T-helper 1 cell treated with Interleukin-12 subunit alpha and Interleukin-12 subunit beta and Interleukin-4 antibody, amounts not matched to agents 30 ng/mL and 1 ng/mL, for 36 hours (primary cell): ENCODE measurements around the gene TANGO2. TPM values are rescaled to one million over a fixed set of nuclear protein-coding genes. Genes with fewer than 3 reads are reported as not detected.

Source experiments
- intact Hi-C: fragments of 100-400 bp; cut with micrococcal nuclease; formaldehyde crosslinking; loops from one replicate; pipeline ENCODE4 v1.15.1; 2024
- total RNA-seq: library from RNA; stranded (reverse); gene quantifications from 2 replicates; pipeline ENCODE4 v1.2.3, GENCODE V29; 2022

Gene TANGO2
- total RNA-seq, 1 donor from 2014 or later: 48.7 TPM

DNA sequence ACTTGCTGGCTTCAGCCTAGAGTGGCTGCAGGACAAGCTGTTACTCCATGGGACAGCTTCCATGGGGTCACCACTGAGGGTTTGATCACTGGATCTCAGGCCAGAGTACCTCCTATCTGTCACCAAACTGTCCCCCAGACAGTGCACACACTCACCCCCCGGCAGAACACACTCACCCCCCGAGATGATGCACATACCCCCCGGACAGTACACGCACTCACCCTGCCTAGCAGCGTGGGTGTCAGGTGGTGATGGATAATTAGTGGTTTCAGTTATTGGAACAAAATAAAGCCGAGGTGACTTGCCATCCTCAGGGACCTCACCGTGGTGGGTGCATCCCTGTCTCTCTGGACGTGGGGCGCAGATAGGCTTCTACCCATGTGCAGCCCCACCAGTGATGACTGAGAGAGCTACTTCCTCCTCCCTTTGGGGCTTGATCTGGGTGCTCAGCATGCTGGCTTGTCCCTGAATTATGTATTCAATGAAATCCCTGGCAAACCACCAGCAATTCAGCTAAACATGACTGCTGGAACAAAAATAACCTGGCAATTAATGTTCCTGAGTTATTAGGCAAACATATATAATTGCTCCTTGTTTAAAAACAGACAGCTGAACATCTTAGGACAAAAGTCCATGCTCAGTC is 18.9 kb downstream of the TANGO2 start:
- intact Hi-C loops: no loop called here

DNA sequence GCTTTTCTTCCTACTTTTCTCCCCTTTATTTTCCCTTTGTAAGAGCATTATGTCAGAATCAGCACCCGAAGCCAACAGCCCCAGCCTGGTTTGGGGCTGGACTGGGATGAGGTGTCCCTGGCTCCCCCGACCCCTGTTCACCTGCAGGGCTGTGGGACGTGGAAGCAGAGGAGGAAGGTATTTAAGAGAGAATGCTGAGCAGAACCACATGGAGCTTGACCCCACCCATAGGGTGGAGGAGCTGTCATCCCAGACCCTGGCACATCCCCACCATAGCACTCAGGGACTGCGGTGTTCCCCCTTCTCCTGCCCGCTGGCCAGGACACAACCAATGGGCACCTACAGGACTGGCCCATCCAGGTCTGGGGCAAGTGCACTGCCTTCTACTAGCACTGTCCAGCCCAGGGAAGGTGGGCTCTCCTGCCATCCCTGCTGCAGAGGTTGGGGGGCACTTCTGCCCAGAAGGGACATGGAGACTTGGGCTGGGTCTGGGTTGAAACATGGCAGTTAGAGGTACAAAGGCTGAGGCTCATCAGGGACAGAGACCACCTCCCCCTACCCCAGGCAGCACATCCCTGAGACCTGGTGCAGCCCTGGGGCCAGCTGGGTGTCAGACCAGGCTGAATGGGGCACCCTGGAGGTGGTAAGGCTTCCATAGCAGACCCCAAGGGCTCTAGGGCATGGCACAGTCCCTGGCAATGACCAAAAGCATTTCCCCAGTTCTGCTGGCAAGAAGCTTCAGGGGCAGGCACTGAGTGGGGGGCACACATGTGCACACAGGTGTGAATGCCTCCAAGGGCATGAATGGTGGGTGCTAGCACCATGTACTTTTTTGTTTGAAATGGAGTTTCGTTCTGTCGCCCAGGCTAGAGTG is 19.7 kb downstream of the TANGO2 start:
- intact Hi-C loops: no loop called here

DNA sequence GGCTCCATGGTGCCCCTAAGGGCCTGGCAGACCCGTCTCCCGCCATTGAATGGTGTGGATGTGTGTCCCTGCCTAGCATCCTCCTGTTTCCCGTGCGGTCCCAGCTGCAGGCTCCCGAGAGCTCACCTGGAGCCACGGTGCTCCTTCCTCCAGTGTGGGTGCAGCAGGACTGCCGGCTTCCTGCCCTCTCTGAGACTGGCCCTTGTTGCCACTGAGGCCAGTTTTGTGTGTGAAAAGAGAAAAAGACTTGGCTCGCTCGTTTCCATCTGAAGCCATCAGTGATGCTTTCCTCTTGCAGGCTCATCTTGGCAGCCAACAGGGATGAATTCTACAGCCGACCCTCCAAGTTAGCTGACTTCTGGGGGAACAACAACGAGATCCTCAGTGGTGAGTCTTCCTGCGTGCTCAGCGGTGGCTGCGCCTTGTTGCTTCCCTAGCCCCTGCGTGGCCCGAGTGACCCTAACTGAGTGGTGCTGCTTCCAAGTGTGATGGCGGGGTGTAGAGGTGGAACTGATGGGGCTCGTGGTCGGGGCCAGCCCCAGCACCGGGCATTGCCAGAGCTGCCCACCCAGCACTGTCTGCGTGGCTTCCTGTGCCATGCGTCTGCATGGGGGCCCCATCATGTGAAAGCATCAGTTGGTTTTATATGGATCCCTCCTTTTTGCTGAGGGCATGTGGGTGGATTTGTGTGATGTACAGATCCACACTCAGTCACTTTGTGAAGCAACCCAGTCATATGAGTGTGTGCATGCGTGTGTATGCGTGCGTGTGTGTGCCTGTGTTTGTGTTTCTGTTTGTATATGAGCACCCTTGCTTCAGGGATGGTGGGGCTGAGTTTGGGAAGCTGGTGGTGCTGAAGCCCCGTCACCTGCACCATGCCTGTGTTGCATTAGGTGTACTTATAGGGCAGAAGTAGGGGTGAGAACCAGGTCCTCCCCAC is 22.4 kb downstream of the TANGO2 start:
- intact Hi-C loops: no loop called here

DNA sequence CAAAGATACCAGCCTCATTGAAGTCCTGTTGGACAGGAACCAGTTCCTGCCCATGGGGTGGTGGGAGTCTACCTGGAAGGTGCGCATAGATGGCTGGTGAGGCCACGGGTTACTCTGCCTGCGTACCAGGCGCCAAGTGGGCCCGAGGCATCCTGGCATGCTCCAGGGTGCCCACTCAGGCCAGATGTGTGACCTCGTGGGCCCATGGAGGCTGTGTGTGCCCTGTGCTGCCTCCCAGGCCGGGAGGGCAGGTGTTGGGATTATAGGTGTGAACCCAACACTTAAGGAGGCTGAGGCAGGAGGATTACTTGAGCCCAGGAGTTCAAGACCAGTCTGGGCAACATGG is 23.1 kb downstream of the TANGO2 start:
- intact Hi-C loops: no loop called here

DNA sequence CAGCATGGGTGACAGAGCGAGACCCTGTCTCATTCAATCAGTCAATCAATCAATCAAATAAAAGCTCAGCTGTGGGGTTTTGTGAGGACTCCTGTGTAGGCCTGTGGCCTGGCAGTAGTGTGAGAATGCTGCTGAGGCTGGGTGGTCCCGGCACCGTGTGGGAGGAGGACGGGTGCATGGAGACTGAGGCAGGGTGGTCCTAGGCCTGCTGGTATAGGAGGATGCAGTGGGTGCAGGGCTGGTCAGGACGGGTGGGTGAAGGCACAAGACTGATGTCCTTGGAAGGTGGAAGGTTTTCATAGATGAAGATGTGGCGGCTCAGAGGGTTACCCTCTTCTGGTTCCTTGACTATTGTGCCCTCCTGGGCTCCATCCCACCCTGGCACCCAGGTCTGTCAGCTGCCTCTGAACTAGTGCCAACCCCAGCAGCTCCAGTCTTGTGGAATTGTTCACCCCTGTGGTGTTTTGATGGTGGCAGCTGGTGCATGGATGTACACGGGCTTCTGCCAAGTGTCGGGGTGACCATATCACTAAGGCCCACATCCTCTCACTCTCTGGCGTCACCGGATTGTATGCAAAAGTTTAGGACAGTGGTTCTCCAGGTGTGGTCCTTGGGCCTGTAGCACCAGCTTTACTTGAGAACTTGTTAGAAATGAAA is 23.7 kb downstream of the TANGO2 start:
- intact Hi-C loops: no loop called here

DNA sequence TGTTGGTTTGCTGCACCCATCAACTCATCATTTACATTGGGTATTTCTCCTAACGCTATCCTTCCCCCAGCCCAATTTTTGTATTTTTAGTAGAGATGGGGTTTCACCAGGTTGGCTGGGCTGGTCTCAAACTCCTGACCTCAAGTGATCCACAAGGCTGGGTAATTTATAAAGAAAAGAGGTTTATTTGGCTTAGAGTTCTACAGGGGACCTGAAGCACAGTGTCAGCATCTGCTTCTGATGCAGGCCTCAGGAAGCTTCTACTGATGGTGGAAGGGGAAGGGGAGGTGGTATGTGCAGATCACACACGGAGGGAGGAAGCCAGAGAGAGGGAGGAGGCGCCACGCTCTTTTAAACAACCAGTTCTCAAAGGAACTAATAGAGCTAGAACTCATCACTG is 25.8 kb downstream of the TANGO2 start:
- intact Hi-C loops: no loop called here

DNA sequence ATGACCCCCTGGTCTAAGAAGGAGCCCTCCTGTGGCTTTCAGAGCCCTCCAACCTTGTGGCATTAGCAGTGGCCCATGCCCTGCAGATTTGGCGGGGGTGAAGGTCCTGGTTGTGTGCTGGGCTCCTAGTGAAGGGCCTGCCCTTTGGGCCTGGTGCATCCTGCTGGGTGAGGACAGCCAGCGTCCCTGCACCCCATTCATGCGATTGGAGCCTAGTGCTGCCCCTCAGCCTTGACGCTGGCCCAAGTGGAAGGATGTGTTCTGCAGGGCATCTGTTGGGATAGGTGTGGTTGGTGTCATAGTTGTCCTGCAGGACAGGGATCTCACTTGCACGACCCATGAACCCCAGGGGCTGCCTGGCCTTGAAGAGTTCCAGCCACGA is 31.0 kb downstream of the TANGO2 start:
- intact Hi-C loops: no loop called here

DNA sequence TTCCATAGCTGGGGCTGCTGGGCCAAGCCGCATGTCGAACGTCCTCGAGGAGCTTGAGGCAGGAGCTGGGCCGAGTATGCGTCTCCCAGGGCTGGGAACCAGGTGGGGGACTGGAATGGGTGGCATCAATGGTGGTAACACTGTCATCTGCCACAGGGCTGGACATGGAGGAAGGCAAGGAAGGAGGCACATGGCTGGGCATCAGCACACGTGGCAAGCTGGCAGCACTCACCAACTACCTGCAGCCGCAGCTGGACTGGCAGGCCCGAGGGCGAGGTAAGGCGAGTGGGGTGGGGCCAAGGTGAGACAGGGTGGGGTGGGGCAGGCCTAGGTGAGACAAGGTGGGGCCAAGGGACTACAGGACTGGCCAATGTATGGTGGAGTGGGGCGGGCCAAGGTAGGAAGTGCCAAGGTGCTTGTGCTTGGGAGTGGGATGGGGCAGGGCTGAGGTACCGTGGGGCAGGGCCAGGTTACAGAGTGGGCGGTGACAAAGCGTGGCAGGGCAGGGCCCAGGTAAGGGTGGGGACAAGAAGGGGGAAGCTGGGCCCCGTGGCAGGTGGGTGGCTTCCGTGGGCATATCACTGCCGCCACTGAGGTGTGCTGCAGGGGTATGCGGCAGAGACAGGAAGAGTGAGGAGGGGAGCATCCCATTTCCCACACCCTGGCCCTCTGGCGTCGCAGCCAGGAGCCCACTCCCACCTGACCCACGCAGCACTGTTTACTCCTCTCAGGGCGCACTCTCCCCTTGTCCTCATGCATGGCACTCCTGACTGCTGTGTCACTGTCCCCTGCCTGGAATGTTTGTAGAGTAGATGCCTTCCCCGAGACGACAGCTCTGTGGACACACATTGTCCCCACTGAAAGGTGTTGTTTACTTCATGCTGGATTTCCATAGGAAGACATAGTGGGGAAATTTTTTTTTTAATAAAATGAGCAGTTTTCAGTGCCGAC is 31.7 kb downstream of the TANGO2 start:
- intact Hi-C loops: no loop called here

DNA sequence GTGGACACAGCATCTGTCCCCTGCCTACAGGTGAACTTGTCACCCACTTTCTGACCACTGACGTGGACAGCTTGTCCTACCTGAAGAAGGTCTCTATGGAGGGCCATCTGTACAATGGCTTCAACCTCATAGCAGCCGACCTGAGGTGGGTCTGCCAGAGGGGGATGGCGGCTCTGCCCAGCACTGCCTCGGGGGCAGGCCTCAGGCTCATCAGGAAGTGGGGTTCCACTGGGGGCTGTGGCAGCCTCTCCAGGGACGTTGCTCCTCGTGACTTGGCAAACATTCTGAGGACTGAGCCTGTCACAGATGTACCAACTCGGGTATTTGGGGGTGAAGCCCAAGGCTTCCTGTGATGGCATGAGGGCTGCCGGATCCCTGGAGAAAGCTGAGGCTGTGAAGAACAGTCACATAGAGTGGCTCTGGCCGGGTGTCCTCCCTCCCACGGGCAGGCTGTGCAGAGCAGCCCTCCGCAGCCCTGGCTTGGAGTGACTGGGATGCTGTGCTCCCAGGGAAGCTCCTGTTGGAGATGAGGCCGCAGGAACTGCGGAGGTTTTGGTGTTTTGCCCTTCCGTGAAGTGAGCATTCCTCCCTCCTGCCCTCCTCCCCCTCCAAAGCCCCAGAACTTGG is 32.6 kb downstream of the TANGO2 start:
- intact Hi-C loops: no loop called here

DNA sequence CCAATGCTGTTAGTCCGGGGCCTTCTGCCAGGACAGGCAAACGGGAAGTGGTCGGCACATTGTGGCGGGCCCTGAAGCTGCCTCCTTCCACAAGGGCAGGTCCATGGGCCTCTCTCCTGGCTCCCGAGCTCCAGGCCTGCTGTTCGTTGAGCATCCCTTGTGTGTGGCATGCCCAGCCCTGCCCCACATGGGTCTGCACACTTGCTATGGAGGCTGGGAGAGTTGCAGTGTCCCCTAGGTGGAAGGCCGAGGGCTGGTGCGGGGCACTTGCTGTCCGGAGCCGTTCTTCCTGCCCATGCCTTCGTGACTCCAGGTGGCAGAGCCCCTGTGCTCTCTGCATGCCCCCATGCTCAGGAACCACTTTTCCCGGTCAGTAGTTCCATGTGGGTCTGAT is 33.1 kb downstream of the TANGO2 start:
- intact Hi-C loops: no loop called here

DNA sequence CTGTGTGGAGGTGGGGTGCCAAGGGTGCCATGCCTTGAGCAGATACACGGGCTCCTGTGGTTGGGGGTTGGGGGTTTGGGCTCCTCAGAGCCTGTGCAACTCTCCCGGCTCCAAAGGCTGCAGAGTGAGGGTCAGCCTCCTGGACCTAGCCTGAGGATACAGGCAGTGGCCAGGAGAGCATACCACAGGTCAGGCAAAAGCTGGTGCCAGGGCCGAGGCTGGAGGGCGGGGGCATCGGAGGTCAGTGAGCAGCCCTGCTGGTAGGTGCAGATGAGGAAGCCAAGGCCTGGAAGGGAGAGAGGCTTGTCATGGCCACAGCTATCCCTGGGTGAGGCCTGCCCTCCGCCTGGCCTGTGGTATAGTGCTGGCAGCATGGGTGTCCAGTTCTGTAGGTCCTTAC is 33.6 kb downstream of the TANGO2 start:
- intact Hi-C loops: no loop called here

DNA sequence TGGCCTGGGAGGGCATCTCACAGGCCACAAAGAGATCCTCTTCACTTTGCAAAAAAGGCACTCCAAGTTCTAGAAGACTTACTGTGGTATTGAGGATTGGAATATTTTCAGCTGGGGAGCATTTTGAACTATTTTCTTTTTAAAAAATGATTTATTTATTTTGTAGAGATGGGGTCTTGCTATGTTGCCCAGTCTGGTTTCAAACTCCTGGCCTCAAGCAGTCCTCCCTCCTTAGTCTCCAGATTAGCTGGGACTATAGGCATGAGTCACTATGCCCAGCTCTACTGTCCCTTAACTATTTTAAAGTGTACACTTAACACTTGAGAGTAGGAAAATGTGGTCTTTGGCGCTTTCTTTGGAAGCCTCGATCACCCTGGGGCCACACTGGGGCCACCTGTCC is 34.2 kb downstream of the TANGO2 start:
- intact Hi-C loops: no loop called here

DNA sequence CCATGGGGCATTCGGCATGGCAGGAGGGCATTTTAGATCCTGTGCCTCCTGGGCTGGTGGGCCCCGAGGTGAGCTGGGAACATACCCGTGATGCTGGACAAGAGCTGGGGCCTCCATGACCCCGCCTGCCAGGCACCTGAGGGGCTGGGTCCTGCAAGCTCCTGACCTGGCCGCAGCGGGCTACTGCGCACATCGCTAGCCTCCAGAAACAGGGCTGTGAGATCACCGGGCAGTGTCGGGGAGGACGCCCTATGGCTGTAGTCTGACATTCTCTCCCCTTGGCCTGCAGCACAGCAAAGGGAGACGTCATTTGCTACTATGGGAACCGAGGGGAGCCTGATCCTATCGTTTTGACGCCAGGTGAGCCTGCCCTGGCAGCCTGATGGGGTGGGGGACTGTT is 34.7 kb downstream of the TANGO2 start:
- intact Hi-C loops: no loop called here

DNA sequence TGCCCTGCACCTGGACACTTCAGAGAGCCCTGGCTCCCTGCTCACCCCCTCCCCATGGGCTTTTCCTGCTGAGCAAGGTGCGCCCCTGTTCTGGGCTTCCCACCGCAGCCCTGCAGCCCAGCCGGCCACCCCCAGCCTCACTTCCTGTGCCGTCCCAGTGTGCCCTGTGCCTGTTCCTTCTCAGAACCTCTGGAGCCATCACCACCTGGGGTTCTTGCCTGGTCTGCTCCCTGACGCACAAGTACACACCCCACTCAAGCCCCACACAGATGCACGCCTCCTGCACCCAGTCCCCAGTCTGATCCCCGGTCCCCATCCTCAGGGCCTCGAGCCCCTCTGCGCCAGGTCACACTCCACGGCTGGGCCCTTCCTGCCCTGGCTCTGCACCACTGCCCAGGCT is 35.3 kb downstream of the TANGO2 start:
- intact Hi-C loops: no loop called here

DNA sequence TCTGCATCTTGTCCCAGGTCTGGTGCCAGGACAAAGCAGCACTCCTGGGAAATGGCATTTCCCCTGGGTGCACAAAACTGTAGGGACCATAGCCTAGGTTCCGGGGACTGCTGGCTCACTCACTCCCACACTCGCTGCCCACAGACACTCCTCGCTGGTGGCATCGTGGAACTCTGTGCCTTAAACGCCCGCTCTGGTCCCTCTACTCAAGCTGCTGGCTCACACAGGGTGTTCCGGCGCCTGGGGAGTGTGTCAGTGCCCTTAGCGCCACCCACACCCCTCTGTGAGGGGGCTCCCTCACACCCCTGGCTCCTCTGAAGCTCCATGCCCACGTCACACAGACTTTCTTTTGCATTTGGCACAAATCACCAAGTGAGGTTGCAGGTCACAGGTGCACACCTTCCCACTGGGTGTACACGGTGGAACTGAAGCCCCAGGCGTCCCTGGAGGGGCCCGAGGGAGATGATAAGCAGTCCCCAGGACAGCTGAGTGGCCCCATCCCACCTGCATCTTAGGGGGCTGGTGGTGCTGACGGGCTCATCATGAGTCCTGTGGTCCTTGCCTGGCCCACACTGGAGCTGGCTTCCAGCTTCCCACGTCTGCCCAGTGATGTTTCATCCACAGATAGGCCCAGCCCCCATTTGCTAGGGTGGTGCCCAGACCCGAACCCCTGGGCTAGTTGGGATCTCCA is 35.9 kb downstream of the TANGO2 start:
- intact Hi-C loops: no loop called here

DNA sequence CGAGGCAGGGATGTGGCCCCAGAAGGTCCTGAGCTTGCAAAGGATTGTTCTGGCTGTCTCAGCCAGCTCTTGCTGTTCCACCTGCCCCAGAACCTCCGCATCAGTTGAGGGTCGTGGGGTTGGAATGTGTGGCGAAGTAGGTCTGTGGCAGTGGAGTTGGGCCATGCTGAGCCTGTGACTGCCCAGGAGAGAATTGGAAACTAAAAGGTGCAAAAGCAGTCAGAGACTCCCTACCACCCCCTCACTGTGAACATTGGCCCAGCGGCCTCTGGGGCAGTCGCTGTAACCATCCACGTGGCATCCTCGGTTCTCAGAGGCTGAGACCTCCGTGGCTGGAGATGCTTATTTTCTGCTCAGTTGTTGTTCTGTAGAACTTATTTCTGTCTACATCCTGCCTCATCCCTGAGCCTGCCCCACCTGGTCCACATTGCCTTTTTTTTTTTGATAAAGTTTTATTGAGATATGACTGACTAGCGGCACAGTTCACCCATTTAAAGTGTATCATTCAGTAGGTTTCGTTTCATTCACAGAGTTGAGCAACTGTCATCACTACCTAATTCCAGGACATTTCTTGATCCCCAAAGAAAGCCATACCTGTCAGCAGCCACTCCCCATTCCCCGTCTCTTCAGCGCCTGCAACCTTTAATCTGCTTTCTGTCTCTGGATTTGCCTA is 36.8 kb downstream of the TANGO2 start:
- intact Hi-C loops: no loop called here

DNA sequence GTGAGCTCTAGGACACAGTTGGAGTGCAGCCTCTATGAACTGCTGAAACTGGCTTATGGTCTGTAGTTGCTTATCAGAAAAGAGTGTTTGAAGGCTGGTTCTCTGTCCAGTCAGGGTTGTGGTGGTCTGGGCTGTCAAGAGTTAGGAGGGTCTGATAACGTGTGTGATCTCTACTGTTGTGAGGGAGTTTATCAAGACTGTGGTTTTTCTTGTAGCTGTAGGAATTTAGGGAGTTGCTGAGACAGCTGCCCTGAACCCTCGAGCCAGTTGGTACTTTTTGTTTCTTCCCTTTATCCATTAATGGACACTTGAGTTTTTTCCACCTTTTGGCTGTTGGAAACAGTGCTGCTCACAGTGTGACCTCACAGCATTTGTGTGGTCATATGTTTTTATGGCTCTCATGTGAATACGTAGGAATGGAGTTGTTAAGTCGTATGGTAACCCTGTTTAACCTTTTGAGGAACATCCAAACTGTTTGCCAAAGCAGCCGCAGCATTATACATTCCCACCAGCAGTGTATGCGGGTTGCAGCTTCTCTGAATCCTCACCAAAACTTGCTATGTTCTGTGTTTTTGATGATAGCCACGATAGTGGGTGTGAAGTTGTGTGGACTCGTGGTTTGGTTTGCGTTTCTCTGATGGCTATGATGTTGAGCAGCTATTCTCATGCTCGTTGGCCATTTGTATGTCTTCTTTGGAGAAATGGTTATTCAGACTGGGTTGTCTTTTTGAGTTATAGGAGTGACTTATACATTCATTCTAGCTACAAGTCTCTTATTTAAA is 38.3 kb downstream of the TANGO2 start:
- intact Hi-C loops: no loop called here
